Colon (tissue), 2 donors: Measurements from ENCODE around the gene PACRG.

Source experiments
- FAIRE-seq: peaks from 2 replicates; lab custom pipeline; 2012; peaks lifted over from hg19 to GRCh38; lab: Jason Lieb, UNC
- donor health status: control.
- donor health status: control.

PACRG gene

GRCh38 chr6:163137398-163137881, 409.7 kb downstream of the PACRG start:
- no peak for FAIRE-seq

GRCh38 chr6:163146036-163146435, 418.3 kb downstream of the PACRG start:
- FAIRE-seq: no peak

GRCh38 chr6:163147994-163148393, 420.2 kb downstream of the PACRG start:
- FAIRE-seq: no peak

- FAIRE-seq: no peak
Observed at GRCh38 chr6:163148451-163149278, 420.9 kb downstream of the PACRG start.

- no peak for FAIRE-seq
Observed at GRCh38 chr6:163149279-163149848, 421.6 kb downstream of the PACRG start.

- no peak for FAIRE-seq
Observed at GRCh38 chr6:163151212-163151611, 423.4 kb downstream of the PACRG start.

- no peak for FAIRE-seq
Observed at GRCh38 chr6:163152701-163153100, 424.9 kb downstream of the PACRG start.

GRCh38 chr6:163159110-163159509, 431.3 kb downstream of the PACRG start:
- peak; percentile 77 for FAIRE-seq

- FAIRE-seq: no peak
Observed at GRCh38 chr6:163159689-163160088, 431.9 kb downstream of the PACRG start.

- no peak for FAIRE-seq
Observed at GRCh38 chr6:163162007-163162873, 434.5 kb downstream of the PACRG start.

GRCh38 chr6:163162874-163163213, 435.1 kb downstream of the PACRG start:
- FAIRE-seq: no peak

GRCh38 chr6:163164175-163164900, 436.6 kb downstream of the PACRG start:
- FAIRE-seq: no peak

- FAIRE-seq: no peak
Observed at GRCh38 chr6:163165155-163165910, 437.6 kb downstream of the PACRG start.

- FAIRE-seq: no peak
Observed at GRCh38 chr6:163165922-163166321, 438.1 kb downstream of the PACRG start.

GRCh38 chr6:163166507-163166906, 438.7 kb downstream of the PACRG start:
- FAIRE-seq: no peak

GRCh38 chr6:163169521-163169920, 441.7 kb downstream of the PACRG start:
- FAIRE-seq: no peak

- FAIRE-seq: no peak
Observed at GRCh38 chr6:163170294-163170883, 442.6 kb downstream of the PACRG start.

GRCh38 chr6:163173741-163174140, 446.0 kb downstream of the PACRG start:
- FAIRE-seq: no peak

GRCh38 chr6:163175301-163175700, 447.5 kb downstream of the PACRG start:
- no peak for FAIRE-seq

GRCh38 chr6:163176097-163176496, 448.3 kb downstream of the PACRG start:
- FAIRE-seq: no peak

- FAIRE-seq: no peak
Observed at GRCh38 chr6:163177007-163177406, 449.2 kb downstream of the PACRG start.
